Smooth muscle cell of bladder (primary cell): ENCODE measurements around the gene RXFP1. TPM values are rescaled to one million over a fixed set of nuclear protein-coding genes. Genes with fewer than 3 reads are reported as not detected.

Experiments
- total RNA-seq: library from RNA; depleted of rRNA; stranded (reverse); fragments of >200 nt; gene quantifications from 2 replicates; pipeline ENCODE4 v1.2.3, GENCODE V29; 2014

RXFP1 gene
- total RNA-seq: 2.3 and 5.6 TPM in 2 replicates

DNA sequence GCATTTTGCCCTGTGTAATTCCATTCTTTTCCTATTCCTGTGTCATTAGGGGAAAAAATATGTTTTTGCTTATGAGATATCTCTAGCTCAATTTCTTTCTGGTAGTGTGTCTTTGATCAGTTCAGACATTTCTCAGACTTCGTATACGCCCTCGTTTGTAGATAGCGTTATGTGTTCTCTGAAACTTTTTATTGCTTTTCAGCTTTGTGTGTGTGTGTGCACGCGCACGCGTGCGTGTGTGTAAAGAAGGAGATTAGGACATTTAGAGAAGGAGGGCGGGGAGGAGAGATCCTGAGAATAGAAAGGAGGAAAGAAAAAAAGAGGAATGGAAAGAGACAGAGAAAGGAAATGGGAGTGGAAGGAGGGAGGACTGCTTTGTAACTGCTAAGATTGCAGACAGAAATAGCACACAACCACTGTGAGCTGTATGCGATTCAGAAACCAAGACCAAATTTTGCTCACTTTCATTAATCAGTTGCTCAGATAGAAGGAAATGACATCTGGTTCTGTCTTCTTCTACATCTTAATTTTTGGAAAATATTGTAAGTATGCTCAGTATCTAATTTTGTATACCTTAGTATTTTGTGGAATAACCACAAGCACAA, at the start of gene RXFP1:
TSS of gene RXFP1 (plus strand) at position 399 of the 605 bp plus-strand sequence. CDS start at position 494, 95 bp downstream.

DNA sequence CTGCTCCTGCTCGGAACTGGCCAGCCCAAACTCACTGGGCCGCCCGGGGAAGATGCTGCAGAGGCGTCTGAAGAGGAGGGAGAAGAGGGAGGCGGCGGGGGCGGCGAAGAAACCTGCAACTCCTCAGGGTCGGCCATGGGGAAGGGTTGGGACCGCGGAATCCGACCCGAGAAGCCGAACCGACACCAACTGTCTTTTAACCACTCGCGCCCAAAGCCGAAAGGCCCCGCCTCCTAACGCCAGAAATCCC, 149.9 kb downstream of the RXFP1 start, which contains the start of gene C4orf46:
TSS of gene C4orf46 (minus strand) at position 223 of the 250 bp plus-strand sequence. CDS start at position 137, 86 bp downstream.

DNA sequence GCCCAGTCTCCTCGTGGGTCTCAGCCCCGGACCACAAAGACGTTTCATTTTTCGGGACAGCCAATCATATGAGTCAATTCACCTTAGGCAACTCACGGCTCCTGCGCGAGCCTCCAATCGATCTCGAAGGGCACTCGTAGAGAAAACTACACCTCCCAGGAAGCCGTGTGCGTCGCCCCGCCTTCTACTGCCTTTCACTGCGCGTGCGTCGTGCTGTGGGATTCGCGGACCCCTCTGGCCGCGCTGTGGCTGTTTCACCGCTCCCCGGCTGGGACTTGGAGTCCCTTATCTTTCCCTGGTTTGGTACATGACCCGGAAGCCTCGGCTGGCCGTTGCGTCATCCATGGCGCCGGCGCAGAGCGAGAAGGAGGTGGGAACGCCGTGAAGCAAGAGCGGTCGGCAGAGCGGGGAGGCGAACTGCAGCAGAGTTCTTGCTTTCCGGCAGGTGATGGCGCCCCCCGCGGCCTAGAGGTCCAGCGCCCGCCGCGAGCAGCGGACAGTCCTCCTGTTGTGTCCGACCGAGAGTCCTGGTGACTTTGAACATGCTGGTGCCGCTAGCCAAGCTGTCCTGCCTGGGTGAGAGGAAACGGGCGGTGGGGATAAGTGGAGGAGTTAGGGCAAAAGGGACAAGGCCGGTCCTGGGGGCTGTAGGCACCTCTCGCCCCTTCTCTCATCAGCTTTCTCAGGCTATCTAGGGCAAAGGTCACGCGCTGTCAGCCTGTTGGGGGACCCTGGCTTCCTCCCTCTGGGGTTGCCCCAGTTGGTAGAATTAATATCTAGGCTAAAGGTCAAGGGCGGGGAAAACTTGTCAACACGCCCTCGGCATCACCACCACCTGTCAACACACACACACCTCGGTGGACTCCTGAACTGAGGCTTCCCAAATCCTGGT, 150.5 kb downstream of the RXFP1 start, which contains the start of gene ETFDH:
TSS of gene ETFDH (plus strand) at position 382 of the 892 bp plus-strand sequence. CDS start at position 543, 161 bp downstream.

Other genes starting within 250 kb of the RXFP1 start
- 5.5 TPM in 2 replicates for gene C4orf46, start 150.0 kb downstream of the RXFP1 start, total RNA-seq
- gene ETFDH, start 150.4 kb downstream of the RXFP1 start, total RNA-seq: 27.9 and 37.1 TPM in 2 replicates
- gene PPID, start 201.5 kb downstream of the RXFP1 start, total RNA-seq: 21.2 and 29.1 TPM in 2 replicates
- 14.9 and 28.4 TPM in 2 replicates for gene FNIP2, start 247.1 kb downstream of the RXFP1 start, total RNA-seq